SW 1271 (cell line): ENCODE data around the gene PPIL3.

Experiments used
- DNase-seq, 2 experiments: peaks; one replicate each; lab custom pipeline; 2025; lab: John Stamatoyannopoulos, UW

The PPIL3 gene

GRCh38 chr2:200861617-200862155 is 27.2 kb downstream of the PPIL3 start:
- no peak for DNase-seq

GRCh38 chr2:200860092-200860795 is 28.6 kb downstream of the PPIL3 start:
- DNase-seq, result no peak

GRCh38 chr2:200856806-200857205 is 32.1 kb downstream of the PPIL3 start:
- no peak for DNase-seq

- no peak for DNase-seq
Observed at GRCh38 chr2:200852605-200853004, 36.3 kb downstream of the PPIL3 start.

- no peak for DNase-seq
Observed at GRCh38 chr2:200851398-200852248, 37.3 kb downstream of the PPIL3 start.

- DNase-seq, result no peak
Observed at GRCh38 chr2:200850512-200851256, 38.2 kb downstream of the PPIL3 start.

- DNase-seq, result no peak
Observed at GRCh38 chr2:200847939-200848338, 40.9 kb downstream of the PPIL3 start.

- no peak for DNase-seq
Observed at GRCh38 chr2:200847269-200847668, 41.6 kb downstream of the PPIL3 start.

GRCh38 chr2:200845669-200846325 is 43.1 kb downstream of the PPIL3 start:
- DNase-seq, result no peak

GRCh38 chr2:200845194-200845593 is 43.7 kb downstream of the PPIL3 start:
- no peak for DNase-seq

GRCh38 chr2:200843993-200844948 is 44.6 kb downstream of the PPIL3 start:
- no peak for DNase-seq

- no peak for DNase-seq
Observed at GRCh38 chr2:200839513-200839912, 49.4 kb downstream of the PPIL3 start.

GRCh38 chr2:200834701-200835100 is 54.2 kb downstream of the PPIL3 start:
- no peak for DNase-seq

GRCh38 chr2:200829258-200829655 is 59.6 kb downstream of the PPIL3 start:
- DNase-seq, result no peak

GRCh38 chr2:200828572-200829257 is 60.2 kb downstream of the PPIL3 start:
- no peak for DNase-seq

- DNase-seq, result peak in 1 of 2 experiments; percentile 13
Observed at GRCh38 chr2:200828104-200828503, 60.8 kb downstream of the PPIL3 start.

GRCh38 chr2:200821686-200822245 is 67.1 kb downstream of the PPIL3 start:
- no peak for DNase-seq
